Measurements from ENCODE around the gene DNM3. TPM values are rescaled to one million over a fixed set of nuclear protein-coding genes. Genes with fewer than 3 reads are reported as not detected.

DNM3 gene
- total RNA-seq, 1 experiment from 2014 or later, result 0.71 TPM

DNA sequence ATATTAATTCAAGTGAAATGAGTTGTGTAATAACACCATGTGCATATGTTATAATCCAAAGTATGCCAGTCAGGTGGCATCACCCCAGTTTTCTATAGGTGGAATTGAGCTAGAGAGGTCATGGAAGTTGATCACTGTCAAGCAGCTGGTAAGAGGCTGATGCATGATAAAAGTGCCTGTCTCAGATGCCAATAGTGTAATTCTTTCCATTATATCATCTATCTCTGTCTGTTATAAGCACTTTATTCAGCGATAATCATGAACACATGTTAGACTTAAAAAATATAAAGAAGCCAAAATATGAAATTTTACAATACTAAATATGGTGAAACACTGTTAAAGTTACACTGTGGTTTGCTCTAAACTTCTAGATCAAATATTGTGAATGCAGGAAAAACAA, 156.6 kb downstream of the DNM3 start:
- no peak overlapping the region for H3K27ac ChIP-seq (ENCODE audit: low read depth, low read length, poor library complexity, severe bottlenecking)
- no peaks in the 10 kb centered on the region for H3K27me3 ChIP-seq (replicated peaks; ENCODE audit: insufficient read depth, low read depth, low read length, poor library complexity)
- intact Hi-C loops (cut with micrococcal nuclease; ENCODE audit: unreplicated experiment), result no loop called here
- DNase-seq (ENCODE audit: low spot score), result no peak
- no peaks in the 10 kb centered on the region for H3K9me3 ChIP-seq (ENCODE audit: low read depth, low read length, poor library complexity, severe bottlenecking)
- TF ChIP-seq EZH2 (IDR thresholded peaks at IDR 0.05; ENCODE audit: borderline replicate concordance, low read depth, low read length, poor library complexity, severe bottlenecking) (no peak), CTCF (conservative IDR thresholded peaks at IDR 0.05; ENCODE audit: low read depth, low read length) (no peak)
- CTCF ChIA-PET, result no interaction called here
- H3K4me3 ChIP-seq (ENCODE audit: low read depth, low read length, poor library complexity, severe bottlenecking), result no peak overlapping the region
- POLR2A ChIA-PET (ENCODE audit: low non-redundant PET), result no interaction called here
- BruUV-seq (replicated peaks), result no TSS peak
- H3K36me3 ChIP-seq (ENCODE audit: insufficient read depth, low read length, poor library complexity, severe bottlenecking), result no peaks in the 10 kb centered on the region
- H3K4me1 ChIP-seq (ENCODE audit: insufficient read depth, low read length, poor library complexity, severe bottlenecking), result no peaks in the 10 kb centered on the region

DNA sequence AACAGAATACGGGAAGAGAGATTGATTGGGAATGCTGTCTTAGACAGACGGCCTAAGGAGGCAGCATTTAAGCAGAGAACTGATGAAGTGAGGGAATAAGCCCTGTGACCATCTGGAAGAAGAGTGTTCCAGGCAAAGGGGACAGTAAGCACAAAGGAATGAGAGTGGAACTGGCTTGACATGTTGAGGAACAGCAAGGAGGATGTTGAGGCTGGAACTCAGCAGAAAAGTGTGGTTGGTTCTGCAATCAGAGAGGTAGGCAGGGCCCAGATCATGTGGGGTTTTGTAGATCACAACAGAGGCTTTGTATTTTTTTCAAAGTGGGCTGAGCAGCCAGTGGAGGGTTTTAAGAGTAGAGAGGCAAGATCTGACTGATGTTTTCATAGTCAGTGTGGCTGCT, 157.4 kb downstream of the DNM3 start:
- Histone ChIP-seq H3K4me1 (ENCODE audit: insufficient read depth, low read length, poor library complexity, severe bottlenecking) (no peaks in the 10 kb centered on the region), H3K36me3 (ENCODE audit: insufficient read depth, low read length, poor library complexity, severe bottlenecking) (no peaks in the 10 kb centered on the region), H3K9me3 (ENCODE audit: low read depth, low read length, poor library complexity, severe bottlenecking) (no peaks in the 10 kb centered on the region), H3K4me3 (ENCODE audit: low read depth, low read length, poor library complexity, severe bottlenecking) (no peak overlapping the region), H3K27me3 (replicated peaks; ENCODE audit: insufficient read depth, low read depth, low read length, poor library complexity) (no peaks in the 10 kb centered on the region), H3K27ac (ENCODE audit: low read depth, low read length, poor library complexity, severe bottlenecking) (no peak overlapping the region)
- no TSS peak for BruUV-seq (replicated peaks)
- DNase-seq (ENCODE audit: low spot score), result no peak
- POLR2A ChIA-PET (ENCODE audit: low non-redundant PET), result no interaction called here
- intact Hi-C loops (cut with micrococcal nuclease; ENCODE audit: unreplicated experiment), result no loop called here
- TF ChIP-seq CTCF (conservative IDR thresholded peaks at IDR 0.05; ENCODE audit: low read depth, low read length) (no peak), EZH2 (IDR thresholded peaks at IDR 0.05; ENCODE audit: borderline replicate concordance, low read depth, low read length, poor library complexity, severe bottlenecking) (no peak)
- CTCF ChIA-PET, result no interaction called here

DNA sequence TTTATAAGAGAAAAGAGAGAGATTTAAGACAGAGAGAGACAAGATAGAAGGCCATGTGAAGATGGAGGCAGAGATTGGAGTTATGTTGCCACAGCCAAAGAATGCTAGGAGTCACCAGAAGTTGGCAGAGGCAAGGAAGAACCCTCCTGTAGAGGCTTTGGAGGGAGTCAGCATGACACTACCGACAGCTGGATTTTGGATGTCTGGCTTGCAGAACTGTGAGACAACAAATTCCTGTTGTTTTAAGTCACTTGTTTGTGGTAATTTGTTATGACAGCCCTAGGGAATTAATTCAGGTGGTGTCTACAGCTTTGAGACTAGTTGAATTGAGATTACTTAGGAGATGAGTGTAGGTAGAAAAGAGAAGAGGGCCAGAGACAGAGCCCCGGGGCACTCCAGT, 158.5 kb downstream of the DNM3 start:
- POLR2A ChIA-PET (ENCODE audit: low non-redundant PET), result no interaction called here
- TF ChIP-seq CTCF (conservative IDR thresholded peaks at IDR 0.05; ENCODE audit: low read depth, low read length), result no peak
- no peak for TF ChIP-seq EZH2 (IDR thresholded peaks at IDR 0.05; ENCODE audit: borderline replicate concordance, low read depth, low read length, poor library complexity, severe bottlenecking)
- no peak for DNase-seq (ENCODE audit: low spot score)
- no TSS peak for BruUV-seq (replicated peaks)
- Histone ChIP-seq H3K36me3 (ENCODE audit: insufficient read depth, low read length, poor library complexity, severe bottlenecking) (no peaks in the 10 kb centered on the region), H3K9me3 (ENCODE audit: low read depth, low read length, poor library complexity, severe bottlenecking) (no peaks in the 10 kb centered on the region), H3K4me3 (ENCODE audit: low read depth, low read length, poor library complexity, severe bottlenecking) (no peak overlapping the region), H3K27me3 (replicated peaks; ENCODE audit: insufficient read depth, low read depth, low read length, poor library complexity) (no peaks in the 10 kb centered on the region), H3K4me1 (ENCODE audit: insufficient read depth, low read length, poor library complexity, severe bottlenecking) (no peaks in the 10 kb centered on the region), H3K27ac (ENCODE audit: low read depth, low read length, poor library complexity, severe bottlenecking) (no peak overlapping the region)
- intact Hi-C loops (cut with micrococcal nuclease; ENCODE audit: unreplicated experiment), result loop anchor here (10.0 kb wide), 1 partner anchor 715 kb away; no protein-coding TSS in a partner anchor
- CTCF ChIA-PET, result no interaction called here

Data from A673 (cell line).